Islet of Langerhans (tissue), 1 donor: ENCODE measurements around the gene JTB.
A peak's percentile ranks its signal among the peaks of the same experiment; 100 is the strongest.
"Not testable (repeated sequence)": the region's sequence is repeated elsewhere in the genome, so short reads cannot be mapped to it uniquely, and the experiment has no call there.

Experiments
- FAIRE-seq: peaks from one replicate; lab custom pipeline; 2011; peaks lifted over from hg19 to GRCh38; lab: Jason Lieb, UNC

The JTB gene

DNA sequence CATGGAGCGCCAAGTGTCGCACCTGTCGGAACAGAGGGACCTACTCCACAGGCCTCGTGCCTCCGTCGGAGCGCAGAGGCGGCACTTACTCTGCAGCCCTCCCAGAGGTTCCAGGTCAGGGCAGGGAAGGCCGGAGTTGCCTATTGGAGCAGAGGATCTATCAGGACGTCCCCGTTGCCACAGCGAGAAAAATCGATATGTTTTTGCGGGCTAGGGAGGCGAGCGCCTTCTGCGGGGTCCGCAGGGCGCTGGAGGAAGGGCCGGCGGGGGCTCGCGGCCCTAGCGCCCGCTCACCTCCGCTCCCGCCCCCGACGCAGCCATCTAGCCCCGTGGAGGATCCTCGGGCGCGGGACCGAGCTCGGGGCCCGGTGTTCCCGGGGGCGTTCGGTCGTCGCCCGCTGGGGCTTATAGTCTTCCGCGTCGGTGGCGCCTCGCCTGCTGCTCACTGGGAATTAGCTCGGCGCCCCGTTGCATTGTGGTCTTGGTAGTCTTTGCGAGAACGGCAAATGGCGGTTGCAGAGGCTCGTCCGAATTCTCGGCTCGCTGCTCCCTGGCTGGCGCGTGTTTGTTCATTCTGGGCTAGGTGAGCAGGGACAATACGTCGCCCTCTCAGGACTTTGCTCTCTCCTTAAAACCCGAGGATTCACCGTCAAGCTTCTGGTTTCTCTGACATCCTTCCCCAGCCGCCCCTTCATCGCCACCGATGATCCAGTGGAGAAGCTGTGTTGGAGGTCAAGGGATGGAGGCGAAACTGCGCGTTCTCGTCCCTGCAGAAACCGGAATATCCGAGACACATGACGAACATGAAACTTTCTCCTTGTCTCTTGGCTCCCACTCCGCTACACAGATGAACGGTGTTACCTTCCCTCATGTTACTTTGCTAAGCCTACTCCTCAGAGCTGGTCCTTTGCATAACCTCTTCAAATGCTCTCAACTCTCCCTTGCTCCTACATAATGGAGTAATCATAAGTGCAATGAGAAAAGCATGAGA, at the start of gene JTB:
Gene JTB, minus strand, starts transcription at position 425 of the 991 bp plus-strand sequence. Its CDS starts 422 bp downstream, at position 3.
- FAIRE-seq = no peak

DNA sequence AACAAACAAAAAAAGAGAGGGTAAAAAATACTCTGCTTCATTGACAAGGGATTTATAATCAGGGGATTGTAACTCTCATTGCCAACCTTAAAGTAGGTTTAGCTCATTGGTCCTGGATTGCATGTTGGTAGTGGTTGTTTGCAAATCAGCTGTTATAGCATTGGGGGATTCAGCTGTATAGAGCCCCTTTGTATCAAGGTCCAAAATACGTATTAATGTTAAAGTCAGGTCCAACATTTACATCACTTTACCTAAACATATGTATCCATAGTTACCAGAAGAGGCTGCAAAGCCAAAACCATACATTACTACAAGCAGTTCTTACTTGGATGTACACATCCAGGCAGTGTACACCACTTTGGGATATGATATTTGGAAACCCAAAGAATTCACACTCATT, 42.5 kb upstream of the JTB start:
- FAIRE-seq = no peak

DNA sequence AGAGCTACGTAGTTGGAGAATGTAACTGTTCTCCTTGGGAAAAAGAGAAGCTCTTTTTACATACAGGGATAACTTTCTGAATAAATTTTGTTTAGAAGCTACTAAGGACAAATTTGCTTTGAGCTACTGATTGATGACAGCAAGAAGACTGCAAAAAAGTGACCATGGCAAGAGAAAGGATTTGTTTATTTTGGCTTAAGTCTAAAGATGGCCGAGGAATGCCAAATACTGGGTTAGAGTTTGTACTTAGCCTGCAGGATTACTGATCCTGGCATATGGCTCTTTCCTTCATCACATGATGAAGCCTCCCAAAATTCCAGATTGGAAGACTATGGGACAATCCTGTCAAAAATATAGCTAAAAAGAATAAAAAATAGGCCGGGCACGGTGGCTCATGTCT, 41.8 kb upstream of the JTB start:
- FAIRE-seq = no peak

DNA sequence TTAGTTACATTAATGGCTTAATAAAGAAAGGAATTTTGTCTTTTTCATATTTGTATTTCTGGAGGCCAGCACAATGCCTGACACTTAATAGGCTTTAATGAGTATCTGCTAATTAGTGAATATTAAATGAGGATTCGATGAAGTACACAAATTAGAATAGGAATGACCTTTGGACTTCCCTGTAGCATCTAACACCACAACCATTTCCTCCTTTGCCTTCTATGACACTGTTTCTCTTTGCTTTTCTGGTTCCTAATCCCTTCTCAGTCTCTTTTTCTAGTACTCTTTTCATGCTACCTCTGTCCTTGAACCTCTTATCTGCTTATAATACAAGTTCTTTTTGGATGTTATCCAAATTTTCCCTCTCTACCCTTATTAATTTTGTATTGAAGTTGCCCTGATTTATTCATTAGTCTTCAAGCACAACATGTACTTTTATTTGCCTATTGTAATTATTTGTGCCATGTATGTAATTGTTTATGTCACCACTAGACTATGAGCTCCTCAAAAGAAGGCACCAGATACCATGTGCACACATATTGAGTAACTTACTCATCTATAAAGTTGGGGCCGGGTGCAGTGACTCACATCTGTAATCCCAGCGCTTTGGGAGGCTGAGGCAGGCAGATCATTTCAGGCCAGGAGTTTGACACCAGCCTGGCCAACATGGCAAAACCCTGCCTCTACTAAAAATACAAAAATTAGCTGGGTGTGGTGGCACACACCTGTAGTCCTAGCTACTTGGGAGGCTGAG, 36.9 kb upstream of the JTB start:
- FAIRE-seq = no peak

DNA sequence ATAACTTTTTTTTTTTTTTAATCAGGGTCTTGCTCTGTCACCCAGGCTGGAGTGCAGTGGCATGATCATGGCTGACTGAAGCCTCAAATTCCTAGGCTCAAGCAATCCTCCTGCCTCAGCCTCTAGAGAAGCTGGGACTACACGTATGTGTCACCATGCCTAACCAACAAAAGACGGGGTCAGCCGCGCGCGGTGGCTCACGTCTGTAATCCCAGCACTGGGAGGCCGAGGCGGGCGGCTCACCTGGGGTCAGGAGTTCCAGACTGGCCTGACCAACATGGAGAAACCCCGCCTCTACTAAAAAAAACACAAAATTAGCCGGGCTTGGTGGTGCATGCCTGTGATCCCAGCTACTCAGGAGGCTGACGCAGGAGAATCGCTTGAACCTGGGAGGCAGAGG, 35.1 kb upstream of the JTB start:
- not testable (repeated sequence) for FAIRE-seq

DNA sequence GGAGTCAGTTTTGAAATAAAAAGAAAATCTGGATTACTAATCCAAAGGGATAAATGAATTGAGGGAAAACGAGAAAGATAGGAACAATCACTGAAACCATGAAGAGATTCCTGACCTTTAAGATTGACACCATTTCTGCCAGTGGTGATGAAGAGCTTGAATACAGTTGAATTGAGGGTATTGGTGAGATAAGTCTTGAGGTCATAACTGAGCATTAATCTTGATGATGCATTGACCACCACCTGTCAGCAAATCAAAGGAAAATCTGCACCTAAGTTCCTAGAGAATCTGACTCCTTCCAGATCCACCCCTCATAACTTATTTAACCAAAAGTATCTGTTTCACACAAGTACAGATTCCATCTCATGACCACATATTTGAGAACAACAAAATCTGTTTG, 34.7 kb upstream of the JTB start:
- no peak for FAIRE-seq

DNA sequence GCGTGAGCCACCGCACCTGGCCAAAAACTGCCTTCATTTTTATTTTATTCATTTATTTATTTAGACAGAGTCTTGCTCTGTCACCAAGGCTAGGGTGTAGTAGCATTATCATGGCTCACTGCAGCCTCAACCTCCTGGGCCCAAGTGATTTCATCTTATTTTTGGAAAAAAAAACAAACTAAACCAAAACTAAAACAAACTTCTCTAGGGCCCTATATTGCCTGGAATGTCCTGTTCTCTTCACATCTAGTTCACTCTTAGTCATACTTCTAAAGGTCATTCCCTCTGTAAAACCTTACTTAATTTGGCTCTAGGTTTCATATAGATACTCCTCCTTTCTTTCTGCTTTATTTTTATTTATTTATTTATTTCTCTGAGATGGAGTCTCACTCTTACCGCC, 28.7 kb upstream of the JTB start:
- no peak for FAIRE-seq

DNA sequence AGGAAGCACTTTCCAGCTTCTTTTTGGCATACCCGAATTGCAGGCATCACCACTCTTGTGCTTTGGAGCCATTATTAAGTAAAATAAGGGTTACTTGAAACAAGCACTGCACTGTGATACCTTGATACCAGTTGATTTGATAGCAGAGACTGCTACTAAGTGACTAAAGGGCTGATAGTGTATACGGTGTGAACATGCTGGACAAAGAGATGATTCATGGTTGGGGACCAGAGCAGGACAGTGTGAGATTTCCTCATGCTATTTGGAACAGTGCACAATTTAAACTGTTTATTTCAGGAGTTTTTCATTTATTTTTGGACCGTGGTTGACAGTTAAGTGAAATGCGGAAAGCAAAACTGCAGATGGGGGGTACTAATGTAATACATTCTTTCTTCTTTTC, 22.9 kb upstream of the JTB start:
- no peak for FAIRE-seq

DNA sequence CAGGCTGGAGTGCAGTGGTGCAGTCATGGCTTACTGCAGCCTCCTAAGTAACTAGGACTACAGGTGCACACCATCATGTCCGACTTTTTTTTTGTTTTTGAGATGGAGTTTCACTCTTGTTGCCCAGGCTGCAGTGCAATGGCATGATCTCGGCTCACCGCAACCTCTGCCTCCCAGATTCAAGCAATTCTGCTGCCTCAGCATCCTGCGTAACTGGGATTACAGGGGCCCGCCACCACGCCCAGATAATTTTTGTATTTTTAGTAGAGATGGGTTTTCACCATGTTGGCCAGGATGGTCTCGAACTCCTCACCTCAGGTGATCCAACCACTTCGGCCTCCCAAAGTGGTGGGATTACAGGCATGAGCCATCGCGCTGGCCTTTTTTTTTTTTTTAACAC, 19.4 kb upstream of the JTB start:
- not testable (repeated sequence) for FAIRE-seq

DNA sequence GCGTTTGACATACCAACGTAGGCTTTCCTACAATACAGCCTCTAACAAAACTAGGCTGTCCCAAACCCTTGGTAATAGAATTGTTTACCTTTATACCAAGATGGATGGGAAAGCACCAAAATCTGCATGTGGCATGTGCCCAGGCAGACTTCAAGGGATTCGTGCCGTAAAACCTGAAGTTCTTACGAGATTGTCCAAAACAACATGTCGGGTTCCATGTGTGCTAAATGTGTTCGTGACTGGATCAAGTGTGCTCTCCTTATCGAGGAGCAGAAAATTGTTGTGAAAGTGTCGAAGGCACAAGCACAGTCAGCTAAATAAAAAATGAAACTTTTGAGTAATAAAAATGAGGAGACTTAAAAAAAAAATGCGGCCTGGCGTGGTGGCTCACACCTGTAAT, 18.2 kb upstream of the JTB start:
- no peak for FAIRE-seq

DNA sequence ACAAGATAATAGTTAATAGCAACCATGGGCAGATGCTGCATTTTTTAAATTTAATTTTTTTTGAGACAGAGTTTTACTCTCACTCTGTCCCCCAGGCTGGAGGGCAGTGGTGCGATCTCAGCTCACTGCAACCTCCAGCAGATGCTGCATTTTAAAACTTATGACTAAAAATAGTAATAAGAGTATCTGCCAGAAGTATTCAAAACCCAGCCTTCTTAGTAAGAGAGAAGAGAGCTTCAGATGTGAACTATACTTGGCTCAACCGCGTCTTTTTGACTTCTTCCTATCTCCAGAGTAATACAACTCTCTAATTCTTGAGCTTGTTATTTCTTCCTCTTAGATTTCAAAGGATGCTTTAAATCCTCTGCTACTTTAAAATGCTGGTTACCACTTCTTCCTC, 17.7 kb upstream of the JTB start:
- no peak for FAIRE-seq

DNA sequence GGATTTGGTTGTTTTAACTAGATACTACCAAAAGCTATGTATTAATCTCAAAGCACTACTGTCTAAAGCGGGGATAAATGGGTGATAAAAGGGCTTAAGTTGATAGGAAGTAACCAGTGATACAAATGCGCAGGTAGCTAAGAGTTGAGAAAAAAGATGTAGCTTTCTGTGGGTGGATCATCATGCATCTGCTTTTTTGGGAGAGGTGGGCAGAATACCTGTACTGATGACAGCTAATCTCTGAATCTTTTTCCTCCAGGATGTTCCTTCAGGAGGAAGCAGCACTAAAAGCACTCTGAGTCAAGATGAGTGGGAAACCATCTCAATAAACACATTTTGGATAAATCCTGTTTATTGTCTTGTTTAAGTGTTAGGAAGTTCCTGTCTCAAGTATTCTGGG, 14.3 kb upstream of the JTB start:
- no peak for FAIRE-seq

DNA sequence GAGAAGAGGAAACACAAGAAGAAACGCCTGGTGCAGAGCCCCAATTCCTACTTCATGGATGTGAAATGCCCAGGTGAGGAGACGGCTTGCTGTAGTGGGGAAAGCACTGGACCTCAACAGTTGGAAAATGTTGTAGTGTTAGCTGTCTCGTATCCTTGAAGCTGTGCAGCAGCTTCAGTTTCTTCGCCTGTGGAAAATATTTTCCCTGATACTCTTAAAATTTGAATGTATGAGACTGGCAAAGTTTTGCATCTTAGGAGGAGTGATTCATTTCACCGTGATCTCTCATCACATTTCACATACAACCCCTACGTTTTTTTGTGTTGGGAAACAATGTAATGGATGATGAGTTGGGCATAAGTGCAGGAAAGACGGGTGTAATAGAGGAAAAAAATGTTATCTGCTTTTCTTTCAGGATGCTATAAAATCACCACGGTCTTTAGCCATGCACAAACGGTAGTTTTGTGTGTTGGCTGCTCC, 13.7 kb upstream of the JTB start:
- no peak for FAIRE-seq

DNA sequence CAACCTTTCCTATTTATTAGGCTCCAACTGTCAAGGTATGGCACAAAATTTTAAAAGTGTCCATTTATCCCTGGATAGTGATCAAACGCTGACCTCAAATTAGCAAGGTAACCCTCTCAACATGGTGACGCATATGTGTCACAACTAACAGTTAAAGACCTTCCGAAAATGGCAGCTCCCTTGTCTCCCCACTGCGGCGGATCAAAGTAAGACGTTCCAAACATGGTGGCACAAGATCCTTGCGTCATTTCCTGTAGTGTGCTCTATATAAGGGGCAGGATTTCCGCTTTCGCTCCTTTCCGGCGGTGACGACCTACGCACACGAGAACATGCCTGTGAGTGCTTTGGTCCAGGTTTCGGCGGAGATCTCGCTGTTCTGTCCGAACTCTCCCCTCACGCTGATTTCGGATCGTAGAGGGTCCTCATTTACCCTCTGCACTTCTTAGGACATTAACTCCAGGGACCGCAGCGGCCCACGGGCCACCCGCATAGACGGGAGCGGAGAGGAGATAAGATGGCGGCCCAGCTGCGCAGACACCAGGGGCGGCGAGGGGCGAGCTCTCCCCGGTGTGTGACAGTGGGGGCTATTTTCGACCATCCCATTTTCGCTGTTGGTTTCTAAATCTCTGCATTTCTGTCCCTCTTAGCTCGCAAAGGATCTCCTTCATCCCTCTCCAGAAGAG, 13.1 kb upstream of the JTB start, which contains the start of gene RPS27:
Gene RPS27, plus strand, starts transcription at position 295 of the 683 bp plus-strand sequence. Its CDS starts 35 bp downstream, at position 330.
- FAIRE-seq = peak; percentile 96

DNA sequence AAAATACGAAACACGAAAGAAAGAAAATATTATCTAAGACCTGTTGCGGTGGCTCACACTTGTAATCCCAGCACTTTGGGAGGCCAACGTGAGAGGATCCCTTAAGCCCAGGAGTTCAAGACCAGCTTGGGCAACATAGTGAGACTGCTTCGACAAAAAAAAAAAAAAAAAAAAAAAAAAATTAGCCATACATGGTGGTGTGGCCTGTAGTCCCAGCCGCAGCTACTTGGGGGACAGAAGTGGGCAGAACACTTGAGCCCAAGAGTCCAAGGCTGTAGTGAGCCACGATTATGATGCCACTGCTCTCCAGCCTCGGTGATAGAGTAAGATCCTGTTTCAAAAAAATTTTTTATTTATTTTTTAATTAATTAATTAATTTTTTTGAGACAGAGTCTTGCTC, 10.1 kb upstream of the JTB start:
- FAIRE-seq = no peak

DNA sequence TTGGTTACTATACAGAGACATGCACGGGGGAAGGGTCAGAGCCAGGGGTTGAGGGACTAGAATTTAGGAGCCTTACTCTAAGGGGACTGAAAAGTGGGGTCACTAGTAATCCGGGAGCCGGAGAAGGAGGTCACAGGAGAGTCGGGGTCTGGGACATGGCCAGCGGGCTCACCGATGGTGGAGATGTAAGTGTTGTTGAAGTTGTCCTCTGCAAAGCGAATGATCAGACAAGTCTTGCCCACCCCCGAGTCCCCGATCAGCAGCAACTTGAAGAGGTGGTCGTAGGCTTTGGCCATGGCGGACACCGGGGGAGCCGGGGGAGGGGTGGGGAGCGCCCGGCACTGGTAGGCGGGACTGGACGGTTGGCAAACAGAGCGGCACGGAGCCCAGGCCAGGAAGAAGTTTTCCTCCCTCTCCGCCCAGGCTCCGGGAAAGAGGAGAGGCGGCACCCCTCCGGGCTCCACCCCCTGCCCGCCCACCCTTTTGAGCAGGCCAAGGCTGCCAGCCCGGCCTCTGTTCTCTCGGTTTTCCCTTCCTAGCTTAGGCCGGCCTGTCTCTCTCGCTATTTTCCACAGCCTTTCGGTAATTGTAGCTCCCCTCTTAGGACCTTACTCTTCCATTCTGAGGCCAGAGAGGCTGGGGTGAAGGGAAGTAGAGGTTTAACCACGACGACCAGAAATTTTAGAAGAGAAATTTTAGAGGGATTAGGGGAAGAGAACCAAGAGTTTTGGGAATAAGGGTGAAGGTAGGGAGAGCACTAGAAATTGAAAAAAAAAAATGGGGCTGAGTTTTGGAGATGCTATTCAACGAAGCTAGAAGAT, 8.7 kb upstream of the JTB start, which contains the start of gene RAB13:
Gene RAB13, minus strand, starts transcription at position 399 of the 821 bp plus-strand sequence. Its CDS starts 103 bp downstream, at position 296.
- FAIRE-seq = no peak

DNA sequence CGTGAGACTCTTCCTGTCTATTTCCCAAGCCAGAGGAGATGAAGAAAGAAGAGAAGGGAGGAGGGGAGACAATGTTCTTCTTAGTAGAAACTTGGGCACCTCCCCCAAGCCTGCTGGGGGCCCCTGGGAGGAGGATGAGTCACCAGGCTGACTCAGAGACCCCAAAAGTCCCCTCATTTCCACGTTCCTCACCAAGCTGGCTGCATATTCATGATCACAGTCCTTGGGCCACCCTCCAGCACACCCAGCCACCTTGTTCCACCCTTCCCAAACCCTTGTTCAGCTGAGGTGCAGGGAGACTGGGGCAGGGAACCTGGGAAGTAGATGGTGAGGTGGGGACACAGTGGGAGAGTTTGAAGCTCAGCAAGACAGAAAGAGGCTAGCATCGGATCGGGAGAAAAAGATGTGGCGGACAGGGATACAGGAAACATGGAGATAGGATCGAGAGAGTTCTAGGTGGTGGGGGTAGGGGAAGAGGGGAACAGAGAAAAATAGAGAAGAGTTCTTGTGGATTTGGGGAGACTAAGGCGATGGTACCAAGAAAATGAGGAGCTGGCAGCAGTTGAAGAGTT, 8.0 kb upstream of the JTB start:
- no peak for FAIRE-seq

DNA sequence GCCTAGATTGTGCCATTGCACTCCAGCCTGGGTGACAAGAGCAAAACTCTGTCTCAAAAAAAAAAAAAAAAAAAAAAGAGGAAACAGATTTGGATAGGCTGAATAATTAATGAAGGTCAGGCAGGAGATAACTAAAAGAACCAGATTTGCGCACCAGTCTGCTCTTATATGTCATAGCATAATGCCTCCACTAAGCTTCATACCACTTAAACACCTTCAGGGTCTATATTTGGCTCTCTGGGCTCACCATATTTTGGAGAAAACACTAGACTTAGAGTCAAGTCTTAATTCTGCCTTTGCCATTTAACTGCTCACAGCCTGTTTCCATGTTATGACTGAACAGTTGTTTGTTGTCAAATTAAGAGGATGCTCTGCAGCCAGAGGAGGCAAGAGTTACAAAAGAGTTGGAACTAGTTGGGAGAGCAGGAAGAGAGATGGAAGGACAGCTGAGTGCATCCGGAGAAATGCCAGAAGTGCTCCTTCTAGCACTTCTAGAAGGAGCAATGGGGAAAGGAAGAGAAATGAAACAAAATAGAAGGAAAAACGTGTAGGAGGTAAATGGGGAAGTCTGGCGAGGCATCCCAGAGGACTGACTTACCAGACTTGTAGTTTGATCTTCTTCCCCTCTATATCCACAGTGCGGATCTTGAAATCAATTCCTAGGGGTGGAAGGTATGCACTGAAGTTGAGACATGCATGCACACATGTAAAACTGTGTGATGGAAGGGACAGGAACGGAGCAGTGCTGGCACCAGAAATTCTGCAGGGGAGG, 6.8 kb upstream of the JTB start:
- no peak for FAIRE-seq

DNA sequence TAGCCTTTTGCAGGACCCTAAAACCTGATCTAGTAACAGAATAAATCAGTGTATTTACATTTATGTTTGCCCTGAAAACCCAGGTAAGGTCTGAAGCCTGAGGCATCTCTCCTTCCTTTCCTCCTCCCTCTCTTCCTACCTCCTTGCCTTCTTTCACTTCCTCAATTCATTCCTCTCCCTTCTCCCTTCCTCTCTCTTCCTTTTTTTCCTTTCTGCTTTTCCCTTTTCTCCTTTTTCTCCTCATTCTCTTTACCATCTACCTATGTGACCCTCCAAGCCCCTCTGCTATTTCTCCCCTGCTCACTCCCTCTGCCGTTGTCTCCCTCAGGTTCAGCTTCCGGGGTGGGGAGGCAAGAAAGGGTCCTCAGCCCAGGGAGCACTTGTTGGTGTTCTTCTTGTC, 4.3 kb upstream of the JTB start:
- not testable (repeated sequence) for FAIRE-seq

DNA sequence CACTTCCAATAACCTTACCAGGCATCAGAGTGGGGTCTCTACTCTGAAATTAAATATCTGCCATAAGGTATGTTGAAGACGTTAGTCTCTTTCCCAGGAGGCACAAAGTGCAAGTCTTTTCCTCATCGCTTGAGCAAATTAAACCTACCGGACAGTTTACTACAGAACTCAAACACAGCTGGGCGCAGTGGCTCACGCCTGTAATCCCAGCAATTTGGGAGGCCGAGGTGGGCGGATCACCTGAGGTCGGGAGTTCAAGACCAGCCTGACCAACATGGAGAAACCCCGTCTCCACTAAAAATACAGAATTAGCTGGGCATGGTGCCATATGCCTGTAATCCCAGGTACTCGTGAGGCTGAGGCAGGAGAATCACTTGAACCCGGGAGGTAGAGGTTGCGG, 1.6 kb upstream of the JTB start:
- not testable (repeated sequence) for FAIRE-seq
